ENCODE data around the gene NCOA3.
A peak's percentile ranks its signal among the peaks of the same experiment; 100 is the strongest.

The NCOA3 gene

GRCh38 chr20:47618479-47618878, 116.8 kb downstream of the NCOA3 start:
- WGBS (ENCODE audit: extremely low coverage, insufficient coverage, low lambda C conversion rate) = no CpG with 5 or more reads among the region's 6 CpGs
- DNase-seq = no peak

DNA sequence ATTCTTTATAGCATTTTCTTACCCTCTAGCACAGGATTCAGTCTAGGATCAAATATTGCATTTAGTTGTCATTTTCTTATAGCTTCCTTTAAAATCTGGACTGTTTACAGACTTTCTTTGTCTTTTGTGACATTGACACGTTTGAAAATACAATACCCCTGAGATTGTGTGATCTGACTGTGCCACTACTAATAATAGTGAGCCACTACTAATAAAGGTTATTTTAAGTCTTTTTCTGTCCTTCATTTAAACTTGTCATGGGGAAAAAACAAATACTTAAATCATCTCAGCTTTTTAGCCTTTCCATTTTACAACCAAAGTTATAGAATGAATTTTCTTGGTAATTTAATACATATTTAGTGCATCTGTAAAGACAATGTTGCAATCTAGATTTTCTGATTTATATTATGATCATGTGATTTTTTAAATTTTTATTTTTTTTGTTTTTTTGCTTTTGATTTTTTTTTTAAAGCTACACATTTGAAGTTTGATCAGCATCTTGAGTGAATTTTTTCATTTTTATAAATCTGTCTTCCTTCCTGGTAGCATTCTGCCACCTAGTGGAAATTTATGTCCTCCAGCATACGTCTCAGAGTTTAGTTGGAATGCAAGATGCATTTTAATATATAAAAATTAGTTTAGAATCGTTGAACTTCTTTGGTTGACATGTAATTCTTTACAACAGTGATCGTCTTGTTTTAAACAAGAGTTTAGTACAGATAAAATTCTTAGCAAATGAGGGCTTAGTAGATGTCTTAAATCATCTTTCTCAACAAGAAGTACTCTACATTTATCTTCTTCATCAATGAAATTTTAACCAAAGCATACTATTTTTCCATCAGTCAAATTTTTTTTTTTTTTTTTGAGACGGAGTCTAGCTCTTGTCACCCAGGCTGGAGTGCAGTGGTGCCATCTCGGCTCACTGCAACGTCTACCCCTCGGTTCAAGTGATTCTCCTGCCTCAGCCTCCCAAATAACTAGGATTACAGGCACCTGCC, 119.4 kb downstream of the NCOA3 start:
- Histone ChIP-seq H3K4ac (ENCODE audit: low read depth, low read length) (no peak overlapping the region), H3K27ac (ENCODE audit: low read depth, low read length) (no peak overlapping the region), H3K36me3 (ENCODE audit: control insufficient read depth, insufficient read depth, low read length) (no peaks in the 10 kb centered on the region), H3K9ac (ENCODE audit: low read length) (no peak overlapping the region), H2BK120ac (ENCODE audit: low read depth, low read length) (no peak overlapping the region), H3K56ac (ENCODE audit: low read length) (no peak overlapping the region), H3K18ac (ENCODE audit: low read length) (no peak overlapping the region), H2AK5ac (ENCODE audit: low read length) (no peak overlapping the region), H4K8ac (ENCODE audit: low read depth, low read length) (no peak overlapping the region), H2BK5ac (ENCODE audit: low read length) (no peak overlapping the region), H3K79me2 (ENCODE audit: control insufficient read depth, insufficient read depth, low read length) (no peaks in the 10 kb centered on the region), H3K27me3 (ENCODE audit: insufficient read depth, low read length, poor library complexity) (no peaks in the 10 kb centered on the region), H4K5ac (ENCODE audit: low read length) (no peak overlapping the region), H3K4me3 (ENCODE audit: low read length) (no peak overlapping the region), H3K4me1 (ENCODE audit: control insufficient read depth, low read depth, low read length) (no peaks in the 10 kb centered on the region), H3K23ac (ENCODE audit: low read length) (no peak overlapping the region), H2BK15ac (replicated peaks; ENCODE audit: low read depth) (no peak overlapping the region), H3K4me2 (ENCODE audit: low read length) (no peak overlapping the region), H3K79me1 (ENCODE audit: low read length) (peaks cover 1% of the 10 kb centered on the region)
- no CpG with 5 or more reads among the region's 8 CpGs for WGBS (ENCODE audit: extremely low coverage, insufficient coverage, low lambda C conversion rate)
- DNase-seq = peak; percentile 41

More at GRCh38 chr20:47618479-47618878, 116.8 kb downstream of the NCOA3 start:
- Histone ChIP-seq H3K4me1 (ENCODE audit: control insufficient read depth, low read depth, low read length) (no peaks in the 10 kb centered on the region), H3K4ac (ENCODE audit: low read depth, low read length) (no peak overlapping the region), H3K56ac (ENCODE audit: low read length) (no peak overlapping the region), H2AK5ac (ENCODE audit: low read length) (no peak overlapping the region), H3K79me2 (ENCODE audit: control insufficient read depth, insufficient read depth, low read length) (no peaks in the 10 kb centered on the region), H3K79me1 (ENCODE audit: low read length) (peaks cover 3% of the 10 kb centered on the region), H3K4me3 (ENCODE audit: low read length) (no peak overlapping the region), H3K27ac (ENCODE audit: low read depth, low read length) (no peak overlapping the region), H3K27me3 (ENCODE audit: insufficient read depth, low read length, poor library complexity) (no peaks in the 10 kb centered on the region), H2BK15ac (replicated peaks; ENCODE audit: low read depth) (no peak overlapping the region), H3K18ac (ENCODE audit: low read length) (no peak overlapping the region), H3K9ac (ENCODE audit: low read length) (no peak overlapping the region), H2BK120ac (ENCODE audit: low read depth, low read length) (no peak overlapping the region), H2BK5ac (ENCODE audit: low read length) (no peak overlapping the region), H3K23ac (ENCODE audit: low read length) (no peak overlapping the region), H4K5ac (ENCODE audit: low read length) (no peak overlapping the region), H3K4me2 (ENCODE audit: low read length) (no peak overlapping the region), H4K8ac (ENCODE audit: low read depth, low read length) (no peak overlapping the region), H3K36me3 (ENCODE audit: control insufficient read depth, insufficient read depth, low read length) (no peaks in the 10 kb centered on the region)

DNA sequence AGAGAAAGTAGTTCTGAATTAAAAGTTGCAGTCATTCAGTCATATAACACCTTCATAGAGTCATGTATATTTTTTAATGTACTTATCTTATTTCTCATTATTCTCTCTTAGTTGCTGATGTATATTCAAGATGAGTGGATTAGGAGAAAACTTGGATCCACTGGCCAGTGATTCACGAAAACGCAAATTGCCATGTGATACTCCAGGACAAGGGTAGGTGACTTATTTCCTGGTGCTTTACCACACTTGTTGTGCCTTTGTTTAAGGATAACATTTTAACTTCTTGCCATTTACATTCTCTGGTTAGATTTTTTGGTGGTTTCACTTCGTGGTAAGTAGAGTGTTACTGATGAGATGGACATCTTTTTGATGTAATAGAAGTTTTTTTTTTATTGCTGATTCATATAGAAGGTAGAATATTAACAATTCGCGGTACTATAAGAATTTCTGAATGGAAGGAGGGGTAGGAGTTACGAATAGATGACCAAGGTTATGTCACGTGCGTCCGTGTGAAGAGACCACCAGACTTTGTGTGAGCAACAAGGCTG, 120.5 kb downstream of the NCOA3 start:
- Histone ChIP-seq H3K79me1 (ENCODE audit: low read length) (peaks cover 1% of the 10 kb centered on the region), H3K4ac (ENCODE audit: low read depth, low read length) (no peak overlapping the region), H4K5ac (ENCODE audit: low read length) (no peak overlapping the region), H2BK15ac (replicated peaks; ENCODE audit: low read depth) (no peak overlapping the region), H3K36me3 (ENCODE audit: control insufficient read depth, insufficient read depth, low read length) (no peaks in the 10 kb centered on the region), H3K4me2 (ENCODE audit: low read length) (no peak overlapping the region), H3K27ac (ENCODE audit: low read depth, low read length) (no peak overlapping the region), H3K27me3 (ENCODE audit: insufficient read depth, low read length, poor library complexity) (no peaks in the 10 kb centered on the region), H2AK5ac (ENCODE audit: low read length) (no peak overlapping the region), H4K8ac (ENCODE audit: low read depth, low read length) (no peak overlapping the region), H2BK5ac (ENCODE audit: low read length) (no peak overlapping the region), H3K79me2 (ENCODE audit: control insufficient read depth, insufficient read depth, low read length) (no peaks in the 10 kb centered on the region), H3K4me1 (ENCODE audit: control insufficient read depth, low read depth, low read length) (no peaks in the 10 kb centered on the region), H3K18ac (ENCODE audit: low read length) (no peak overlapping the region), H3K9ac (ENCODE audit: low read length) (no peak overlapping the region), H3K4me3 (ENCODE audit: low read length) (no peak overlapping the region), H3K23ac (ENCODE audit: low read length) (no peak overlapping the region), H3K56ac (ENCODE audit: low read length) (no peak overlapping the region), H2BK120ac (ENCODE audit: low read depth, low read length) (no peak overlapping the region)
- DNase-seq = no peak
- WGBS (ENCODE audit: extremely low coverage, insufficient coverage, low lambda C conversion rate) = 100% methylated on average over 3 of the region's 9 CpGs

GRCh38 chr20:47623206-47623605, 121.5 kb downstream of the NCOA3 start:
- Histone ChIP-seq H3K27me3 (ENCODE audit: insufficient read depth, low read length, poor library complexity) (no peaks in the 10 kb centered on the region), H2BK5ac (ENCODE audit: low read length) (no peak overlapping the region), H3K79me2 (ENCODE audit: control insufficient read depth, insufficient read depth, low read length) (no peaks in the 10 kb centered on the region), H2BK120ac (ENCODE audit: low read depth, low read length) (no peak overlapping the region), H4K5ac (ENCODE audit: low read length) (no peak overlapping the region), H3K36me3 (ENCODE audit: control insufficient read depth, insufficient read depth, low read length) (no peaks in the 10 kb centered on the region), H3K23ac (ENCODE audit: low read length) (no peak overlapping the region), H3K4ac (ENCODE audit: low read depth, low read length) (no peak overlapping the region), H3K56ac (ENCODE audit: low read length) (no peak overlapping the region), H3K4me2 (ENCODE audit: low read length) (no peak overlapping the region), H3K4me1 (ENCODE audit: control insufficient read depth, low read depth, low read length) (no peaks in the 10 kb centered on the region), H4K8ac (ENCODE audit: low read depth, low read length) (no peak overlapping the region), H3K27ac (ENCODE audit: low read depth, low read length) (no peak overlapping the region), H2BK15ac (replicated peaks; ENCODE audit: low read depth) (no peak overlapping the region), H3K18ac (ENCODE audit: low read length) (no peak overlapping the region), H2AK5ac (ENCODE audit: low read length) (no peak overlapping the region), H3K9ac (ENCODE audit: low read length) (no peak overlapping the region), H3K79me1 (ENCODE audit: low read length) (peaks cover 1% of the 10 kb centered on the region), H3K4me3 (ENCODE audit: low read length) (no peak overlapping the region)
- no CpG with 5 or more reads among the region's 2 CpGs for WGBS (ENCODE audit: extremely low coverage, insufficient coverage, low lambda C conversion rate)
- no peak for DNase-seq

DNA sequence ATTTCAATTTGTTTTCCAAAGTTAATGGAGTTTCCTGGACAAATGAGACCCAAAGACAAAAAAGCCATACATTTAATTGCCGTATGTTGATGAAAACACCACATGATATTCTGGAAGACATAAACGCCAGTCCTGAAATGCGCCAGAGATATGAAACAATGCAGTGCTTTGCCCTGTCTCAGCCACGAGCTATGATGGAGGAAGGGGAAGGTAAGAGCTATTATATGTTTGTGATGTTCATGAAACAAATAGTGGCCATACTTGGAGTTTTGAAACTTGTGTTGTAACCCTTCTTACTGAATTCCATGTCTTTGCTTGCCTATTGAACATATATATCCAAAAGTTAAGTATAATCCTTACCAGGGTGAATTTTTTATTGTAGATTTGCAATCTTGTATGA, 125.9 kb downstream of the NCOA3 start:
- Histone ChIP-seq H3K9ac (ENCODE audit: low read length) (no peak overlapping the region), H3K27ac (ENCODE audit: low read depth, low read length) (no peak overlapping the region), H3K36me3 (ENCODE audit: control insufficient read depth, insufficient read depth, low read length) (no peaks in the 10 kb centered on the region), H4K5ac (ENCODE audit: low read length) (no peak overlapping the region), H2AK5ac (ENCODE audit: low read length) (no peak overlapping the region), H3K56ac (ENCODE audit: low read length) (no peak overlapping the region), H2BK120ac (ENCODE audit: low read depth, low read length) (no peak overlapping the region), H2BK15ac (replicated peaks; ENCODE audit: low read depth) (no peak overlapping the region), H3K18ac (ENCODE audit: low read length) (no peak overlapping the region), H3K4me3 (ENCODE audit: low read length) (no peak overlapping the region), H3K4me1 (ENCODE audit: control insufficient read depth, low read depth, low read length) (no peaks in the 10 kb centered on the region), H3K27me3 (ENCODE audit: insufficient read depth, low read length, poor library complexity) (no peaks in the 10 kb centered on the region), H3K79me1 (ENCODE audit: low read length) (no peaks in the 10 kb centered on the region), H4K8ac (ENCODE audit: low read depth, low read length) (no peak overlapping the region), H3K23ac (ENCODE audit: low read length) (no peak overlapping the region), H3K4ac (ENCODE audit: low read depth, low read length) (no peak overlapping the region), H2BK5ac (ENCODE audit: low read length) (no peak overlapping the region), H3K79me2 (ENCODE audit: control insufficient read depth, insufficient read depth, low read length) (no peaks in the 10 kb centered on the region), H3K4me2 (ENCODE audit: low read length) (no peak overlapping the region)
- WGBS (ENCODE audit: extremely low coverage, insufficient coverage, low lambda C conversion rate) = no CpG with 5 or more reads among the region's 4 CpGs
- DNase-seq = no peak

All from mesendoderm (in vitro differentiated cells).